Lower lobe of right lung (tissue), 2 donors: Measurements from ENCODE around the gene SLC39A11. TPM values are rescaled to one million over a fixed set of nuclear protein-coding genes. Genes with fewer than 3 reads are reported as not detected.
"Not testable (repeated sequence)": the region's sequence is repeated elsewhere in the genome, so short reads cannot be mapped to it uniquely, and the experiment has no call there.

Experiments used
- ATAC-seq, 2 donors: fragments of 200-7000 bp; cut with Tn5 transposase; one replicate each; pipeline ENCODE4 v1.9.1; 2020 to 2022; ENCODE audit warnings: mild to moderate bottlenecking in 2 of 2, moderate library complexity in 2 of 2
- DNase-seq: peaks from one replicate; pipeline ENCODE4 v3.0.0-alpha.2; 2020
- H3K27ac ChIP-seq: fragments of 200-600 bp; one replicate; pipeline ENCODE4 v1.8.0; 2022
- H3K27me3 ChIP-seq: fragments of 200-600 bp; one replicate; pipeline ENCODE4 v1.8.0; 2022; ENCODE audit warnings: low read depth
- H3K36me3 ChIP-seq: fragments of 200-600 bp; one replicate; pipeline ENCODE4 v1.8.0; 2022; ENCODE audit warnings: mild to moderate bottlenecking
- H3K4me1 ChIP-seq: fragments of 200-600 bp; one replicate; pipeline ENCODE4 v1.8.0; 2022
- H3K4me3 ChIP-seq: fragments of 200-600 bp; one replicate; pipeline ENCODE4 v1.8.0; 2022; ENCODE audit warnings: mild to moderate bottlenecking
- H3K9me3 ChIP-seq: fragments of 200-600 bp; one replicate; pipeline ENCODE4 v1.8.0; 2022
- intact Hi-C: fragments of 100-400 bp; cut with DNase I; formaldehyde crosslinking; loops from one replicate; pipeline ENCODE4 v1.11.0; 2022
- total RNA-seq: library from RNA; stranded (reverse); fragmentation: NEBNext Ultra II Directional; extraction: Animal tissue kit (Norgen Biotek cat#: 25700); gene quantifications from one replicate; pipeline ENCODE4 v1.2.1, GENCODE V29; 2021
- TF ChIP-seq, protein P1 (sequence below): fragments of 200-600 bp; IDR thresholded peaks from one replicate; pipeline ENCODE4 v1.8.0; 2022; ENCODE audit warnings: antibody characterized with exemption, mild to moderate bottlenecking
- donor health status: DM: no; HTN: yes; CAD: no; lungs with severe emphysema.

The SLC39A11 gene
- total RNA-seq, 1 donor from 2014 or later, result 39.7 TPM

DNA sequence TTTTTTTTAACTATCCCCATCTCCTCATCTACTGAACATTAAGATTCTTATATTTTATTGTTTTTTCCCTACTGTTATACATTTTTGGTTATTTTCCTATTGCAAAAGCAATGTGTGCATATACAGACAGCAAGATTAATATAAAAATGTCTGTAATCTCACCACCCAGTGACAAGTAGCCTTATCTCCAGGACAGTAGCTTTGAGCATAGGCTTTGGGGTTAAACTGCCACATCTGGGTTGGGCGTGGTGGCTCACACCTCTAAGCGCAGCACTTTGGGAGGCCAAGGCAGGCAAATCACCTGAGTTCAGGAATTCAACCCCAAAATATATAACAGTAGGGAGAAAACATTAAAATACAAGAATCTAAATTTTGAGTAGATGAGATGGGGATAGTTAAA lies 44.9 kb upstream of the SLC39A11 start:
- intact Hi-C loops, result no loop called here
- Histone ChIP-seq H3K27me3 (no peaks in the 10 kb centered on the region), H3K36me3 (no peaks in the 10 kb centered on the region), H3K4me3 (no peak overlapping the region), H3K27ac (no peak overlapping the region), H3K4me1 (no peaks in the 10 kb centered on the region), H3K9me3 (no peaks in the 10 kb centered on the region)
- ATAC-seq (no peak), DNase-seq (no peak)
- TF ChIP-seq, protein P1, sequence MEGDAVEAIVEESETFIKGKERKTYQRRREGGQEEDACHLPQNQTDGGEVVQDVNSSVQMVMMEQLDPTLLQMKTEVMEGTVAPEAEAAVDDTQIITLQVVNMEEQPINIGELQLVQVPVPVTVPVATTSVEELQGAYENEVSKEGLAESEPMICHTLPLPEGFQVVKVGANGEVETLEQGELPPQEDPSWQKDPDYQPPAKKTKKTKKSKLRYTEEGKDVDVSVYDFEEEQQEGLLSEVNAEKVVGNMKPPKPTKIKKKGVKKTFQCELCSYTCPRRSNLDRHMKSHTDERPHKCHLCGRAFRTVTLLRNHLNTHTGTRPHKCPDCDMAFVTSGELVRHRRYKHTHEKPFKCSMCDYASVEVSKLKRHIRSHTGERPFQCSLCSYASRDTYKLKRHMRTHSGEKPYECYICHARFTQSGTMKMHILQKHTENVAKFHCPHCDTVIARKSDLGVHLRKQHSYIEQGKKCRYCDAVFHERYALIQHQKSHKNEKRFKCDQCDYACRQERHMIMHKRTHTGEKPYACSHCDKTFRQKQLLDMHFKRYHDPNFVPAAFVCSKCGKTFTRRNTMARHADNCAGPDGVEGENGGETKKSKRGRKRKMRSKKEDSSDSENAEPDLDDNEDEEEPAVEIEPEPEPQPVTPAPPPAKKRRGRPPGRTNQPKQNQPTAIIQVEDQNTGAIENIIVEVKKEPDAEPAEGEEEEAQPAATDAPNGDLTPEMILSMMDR, result no peak

DNA sequence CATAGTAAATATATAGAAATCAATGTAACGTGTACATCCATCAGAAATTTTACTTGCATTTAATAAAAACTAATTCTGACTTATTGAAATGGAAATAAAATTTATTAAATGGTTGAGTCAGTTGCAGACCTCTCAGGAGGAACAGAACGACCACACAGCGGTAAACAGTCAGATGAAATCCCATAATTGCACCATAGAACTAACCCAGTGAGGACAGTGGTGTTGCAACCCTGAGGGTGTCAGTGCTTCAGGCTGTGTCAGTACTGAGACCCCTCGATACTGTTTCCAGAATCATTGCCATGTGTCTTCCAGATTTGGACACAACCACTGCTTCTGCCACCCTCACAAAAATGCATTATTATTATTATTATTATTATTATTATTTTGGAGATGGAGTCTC lies 43.3 kb upstream of the SLC39A11 start:
- Histone ChIP-seq H3K9me3 (no peaks in the 10 kb centered on the region), H3K27ac (no peak overlapping the region), H3K4me3 (no peak overlapping the region), H3K36me3 (no peaks in the 10 kb centered on the region), H3K27me3 (no peaks in the 10 kb centered on the region), H3K4me1 (no peaks in the 10 kb centered on the region)
- DNase-seq (no peak), ATAC-seq (peak in 1 of 2 donors; percentile 47)
- TF ChIP-seq, protein P1, result no peak
- intact Hi-C loops, result no loop called here

DNA sequence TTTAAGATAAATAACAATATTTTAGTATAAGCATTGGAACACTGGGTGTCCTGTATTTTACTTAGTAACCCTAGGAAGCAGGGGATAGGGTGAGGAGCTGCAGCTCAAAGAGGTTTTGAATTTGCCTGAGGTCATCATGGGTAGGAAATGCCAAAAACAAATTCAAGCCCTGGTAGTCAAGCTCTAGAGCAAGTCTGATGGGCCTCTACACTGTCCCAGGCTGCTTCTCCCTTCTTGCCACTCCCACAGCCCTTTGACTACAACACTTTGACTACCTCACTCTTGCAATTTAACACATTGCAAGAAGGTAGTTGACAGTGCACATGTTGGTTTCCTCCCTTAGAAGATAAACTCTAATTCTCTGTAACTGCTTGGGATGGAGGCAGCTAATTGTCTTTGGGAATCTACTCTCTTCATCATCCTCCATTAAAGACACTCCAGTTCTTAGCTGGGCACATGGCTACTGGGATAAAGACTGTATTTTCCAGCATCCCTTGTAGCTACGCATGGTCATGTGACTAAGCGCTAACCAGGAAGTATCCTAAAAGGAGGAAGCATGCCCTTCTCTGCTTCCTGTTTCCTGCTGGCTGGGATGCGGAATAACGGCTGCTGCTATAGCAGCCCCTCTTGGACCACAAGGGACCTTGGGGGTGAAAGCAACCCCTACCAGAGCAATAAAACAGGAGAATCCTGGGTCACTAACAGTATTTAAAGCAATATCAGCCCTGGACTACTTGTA lies 41.6 kb upstream of the SLC39A11 start:
- intact Hi-C loops, result no loop called here
- H3K36me3 ChIP-seq, result no peaks in the 10 kb centered on the region
- DNase-seq (no peak), ATAC-seq (peak; percentile 19 to 39)
- H3K27ac ChIP-seq, result no peak overlapping the region
- H3K4me1 ChIP-seq, result no peaks in the 10 kb centered on the region
- TF ChIP-seq, protein P1, result no peak
- no peaks in the 10 kb centered on the region for H3K9me3 ChIP-seq
- no peaks in the 10 kb centered on the region for H3K27me3 ChIP-seq
- no peak overlapping the region for H3K4me3 ChIP-seq

DNA sequence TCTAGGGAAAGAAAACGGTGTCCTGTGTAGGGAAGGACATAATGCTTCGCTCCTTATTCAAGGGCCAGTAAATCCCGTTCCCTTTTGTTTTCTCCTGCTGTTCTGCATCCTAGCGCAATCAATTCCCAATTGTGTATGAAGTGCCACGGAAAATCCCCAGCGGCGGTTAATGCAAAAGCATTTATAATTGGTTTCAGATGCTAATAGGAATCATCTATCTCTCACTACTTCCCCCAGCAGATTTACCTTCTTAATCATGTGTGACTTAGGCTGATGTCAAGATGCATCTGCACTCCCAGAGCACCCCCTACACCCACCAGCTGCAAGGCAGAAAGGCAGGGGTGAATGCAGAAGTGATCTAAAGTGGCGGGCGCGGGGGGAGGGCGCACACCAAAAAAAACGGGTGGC lies 39.6 kb upstream of the SLC39A11 start:
- H3K9me3 ChIP-seq, result no peaks in the 10 kb centered on the region
- ATAC-seq, result no peak
- no peaks in the 10 kb centered on the region for H3K27me3 ChIP-seq
- H3K4me1 ChIP-seq, result no peaks in the 10 kb centered on the region
- H3K27ac ChIP-seq, result no peak overlapping the region
- no peak for DNase-seq
- intact Hi-C loops, result no loop called here
- H3K4me3 ChIP-seq, result no peak overlapping the region
- H3K36me3 ChIP-seq, result no peaks in the 10 kb centered on the region
- TF ChIP-seq, protein P1, result no peak

DNA sequence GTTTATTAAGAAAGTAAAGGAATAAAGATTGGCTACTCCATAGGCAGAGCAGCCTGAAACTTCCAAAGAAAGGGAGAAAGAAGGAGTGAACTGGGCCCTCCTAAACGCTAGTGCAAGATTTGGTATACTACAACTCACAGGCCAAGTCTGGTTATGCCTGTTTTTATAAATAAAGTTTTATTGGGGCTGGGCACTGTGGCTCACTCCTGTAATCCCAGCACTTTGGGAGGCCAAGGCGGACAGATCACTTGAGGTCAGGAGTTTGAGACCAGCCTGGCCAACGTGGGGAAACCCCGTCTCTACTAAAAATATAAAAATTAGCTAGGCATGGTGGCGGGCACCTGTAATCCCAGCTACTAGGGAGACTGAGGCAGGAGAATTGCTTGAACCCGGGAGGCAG lies 39.0 kb upstream of the SLC39A11 start:
- H3K9me3 ChIP-seq, H3K27ac ChIP-seq, intact Hi-C loops, DNase-seq, H3K4me1 ChIP-seq, ATAC-seq, H3K36me3 ChIP-seq, H3K27me3 ChIP-seq, H3K4me3 ChIP-seq: not testable (repeated sequence)

DNA sequence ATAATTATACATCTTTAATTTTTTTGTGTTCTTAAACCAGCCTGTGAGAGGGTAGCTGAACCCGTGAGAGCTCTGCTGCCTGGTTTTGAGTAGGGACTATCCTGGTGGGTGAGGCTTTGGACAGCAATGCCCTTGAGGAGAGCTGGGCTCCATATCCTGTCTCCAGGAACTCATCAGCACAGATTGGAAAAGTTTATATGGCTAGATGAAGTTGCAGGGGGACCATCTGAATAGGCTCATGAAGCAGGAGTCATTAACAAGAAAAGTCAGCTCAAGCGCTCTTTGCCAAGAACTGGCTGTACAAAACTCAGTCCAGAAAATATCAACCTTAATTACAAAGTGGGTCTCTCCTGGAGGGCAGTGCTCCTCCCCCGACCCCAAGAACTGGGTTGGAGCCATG lies 38.5 kb upstream of the SLC39A11 start:
- TF ChIP-seq, protein P1, result no peak
- H3K27ac ChIP-seq, result no peak overlapping the region
- no peaks in the 10 kb centered on the region for H3K4me1 ChIP-seq
- intact Hi-C loops, result no loop called here
- ATAC-seq (no peak), DNase-seq (no peak)
- no peaks in the 10 kb centered on the region for H3K36me3 ChIP-seq
- H3K4me3 ChIP-seq, result no peak overlapping the region
- H3K27me3 ChIP-seq, result no peaks in the 10 kb centered on the region
- H3K9me3 ChIP-seq, result no peaks in the 10 kb centered on the region
